Measurements from ENCODE around the gene ACE. TPM values are rescaled to one million over a fixed set of nuclear protein-coding genes. Genes with fewer than 3 reads are reported as not detected.

Gene ACE
- total RNA-seq, 1 experiment from 2014 or later: 0.76 TPM

- no TSS peak for BruUV-seq (replicated peaks)
- Histone ChIP-seq H3K4me2 (peak overlapping the region; percentile 89), H3K9me3 (ENCODE audit: insufficient read depth, low read depth) (no peaks in the 10 kb centered on the region), H2AFZ (no peak overlapping the region), H3K27ac (no peak overlapping the region), H3K4me1 (replicated peaks; ENCODE audit: insufficient read depth) (peaks cover 21% of the 10 kb centered on the region), H3F3A (ENCODE audit: insufficient read depth, low read depth) (peaks cover 22% of the 10 kb centered on the region; the same call in 1 of the 2 replicates), H3K4me3 (peak overlapping the region; percentile 67; the same call in 1 of the 2 replicates), H4K20me1 (ENCODE audit: insufficient read depth) (peaks cover 11% of the 10 kb centered on the region; the same call in 1 of the 2 replicates), H3K9me2 (ENCODE audit: insufficient read depth) (no peaks in the 10 kb centered on the region), H3K36me3 (ENCODE audit: low read depth) (no peaks in the 10 kb centered on the region), H3K79me2 (ENCODE audit: low read depth) (peaks cover 50% of the 10 kb centered on the region), H3K27me3 (ENCODE audit: insufficient read depth, low read depth) (no peaks in the 10 kb centered on the region)
- ChIA-PET CTCF (interaction anchor here (0.9 to 1.1 kb wide), 2 partner anchors 17 to 34 kb away, joined by 3 to 4 read pairs; no protein-coding TSS in a partner anchor), POLR2A (ENCODE audit: unreplicated experiment) (no interaction called here)
- intact Hi-C loops (cut with micrococcal nuclease; ENCODE audit: unreplicated experiment): no loop called here
- no peak for DNase-seq
- TF ChIP-seq EZH2 (IDR thresholded peaks at IDR 0.05; ENCODE audit: low read depth) (no peak), CTCF (conservative IDR thresholded peaks at IDR 0.05) (no peak)
Observed at GRCh38 chr17:63444457-63444856, 32.4 kb upstream of the ACE start.

- Histone ChIP-seq H3K4me3 (peak overlapping the region; percentile 67), H3K9me3 (ENCODE audit: insufficient read depth, low read depth) (no peaks in the 10 kb centered on the region), H3K79me2 (ENCODE audit: low read depth) (peaks cover 49% of the 10 kb centered on the region), H3F3A (ENCODE audit: insufficient read depth, low read depth) (peaks cover 16% of the 10 kb centered on the region; the same call in 1 of the 2 replicates), H3K4me1 (replicated peaks; ENCODE audit: insufficient read depth) (peaks cover 21% of the 10 kb centered on the region), H3K27ac (peak overlapping the region; percentile 94), H3K27me3 (ENCODE audit: insufficient read depth, low read depth) (no peaks in the 10 kb centered on the region), H3K4me2 (peak overlapping the region; percentile 89), H4K20me1 (ENCODE audit: insufficient read depth) (peaks cover 11% of the 10 kb centered on the region; the same call in 1 of the 2 replicates), H2AFZ (peak overlapping the region; percentile 87; the same call in 1 of the 2 replicates), H3K36me3 (ENCODE audit: low read depth) (no peaks in the 10 kb centered on the region), H3K9me2 (ENCODE audit: insufficient read depth) (no peaks in the 10 kb centered on the region)
- TSS peak; percentile 56 for BruUV-seq (replicated peaks)
- intact Hi-C loops (cut with micrococcal nuclease; ENCODE audit: unreplicated experiment): loop anchor here (5.0 kb wide), 1 partner anchor 107 kb away; the partner anchor contains the start of gene DCAF7
- TF ChIP-seq EZH2 (IDR thresholded peaks at IDR 0.05; ENCODE audit: low read depth) (no peak), CTCF (conservative IDR thresholded peaks at IDR 0.05) (no peak)
- DNase-seq: no peak
- POLR2A ChIA-PET (ENCODE audit: unreplicated experiment): interaction anchor here (0.5 to 0.6 kb wide), 2 partner anchors 143 to 730 kb away, joined by 6 to 7 read pairs; no protein-coding TSS in a partner anchor
- CTCF ChIA-PET: interaction anchor here (0.9 to 1.1 kb wide), 2 partner anchors 16 to 34 kb away, joined by 3 to 4 read pairs; no protein-coding TSS in a partner anchor
Observed at GRCh38 chr17:63445065-63445464, 31.8 kb upstream of the ACE start.

- BruUV-seq (replicated peaks): no TSS peak
- no peak; the same call in 1 of the 2 replicates for TF ChIP-seq CTCF (conservative IDR thresholded peaks at IDR 0.05)
- no peak for TF ChIP-seq EZH2 (IDR thresholded peaks at IDR 0.05; ENCODE audit: low read depth)
- Histone ChIP-seq H3K4me3 (peak overlapping the region; percentile 67), H3K4me1 (replicated peaks; ENCODE audit: insufficient read depth) (peaks cover 21% of the 10 kb centered on the region), H3K4me2 (peak overlapping the region; percentile 89), H4K20me1 (ENCODE audit: insufficient read depth) (peaks cover 11% of the 10 kb centered on the region; the same call in 1 of the 2 replicates), H3F3A (ENCODE audit: insufficient read depth, low read depth) (peaks cover 11% of the 10 kb centered on the region; the same call in 1 of the 2 replicates), H3K79me2 (ENCODE audit: low read depth) (peaks cover 44% of the 10 kb centered on the region), H3K36me3 (ENCODE audit: low read depth) (no peaks in the 10 kb centered on the region), H3K9me2 (ENCODE audit: insufficient read depth) (no peaks in the 10 kb centered on the region), H2AFZ (peak overlapping the region; percentile 87), H3K9me3 (ENCODE audit: insufficient read depth, low read depth) (no peaks in the 10 kb centered on the region), H3K27ac (peak overlapping the region; percentile 94), H3K27me3 (ENCODE audit: insufficient read depth, low read depth) (no peaks in the 10 kb centered on the region)
- ChIA-PET CTCF (interaction anchor here (1.1 kb wide), 1 partner anchor 16 kb away, joined by 3 read pairs; no protein-coding TSS in a partner anchor), POLR2A (ENCODE audit: unreplicated experiment) (interaction anchor here (0.5 kb wide), 1 partner anchor 143 kb away, joined by 7 read pairs; no protein-coding TSS in a partner anchor)
- intact Hi-C loops (cut with micrococcal nuclease; ENCODE audit: unreplicated experiment): loop anchor here (5.0 kb wide), 1 partner anchor 107 kb away; the partner anchor contains the start of gene DCAF7
- DNase-seq: peak; percentile 62 to 70
Observed at GRCh38 chr17:63445571-63445953, 31.3 kb upstream of the ACE start.
